ENCODE results near the gene DNAJC1. TPM values are rescaled to one million over a fixed set of nuclear protein-coding genes. Genes with fewer than 3 reads are reported as not detected.
A peak's percentile ranks its signal among the peaks of the same experiment; 100 is the strongest.
"Not testable (repeated sequence)": the region's sequence is repeated elsewhere in the genome, so short reads cannot be mapped to it uniquely, and the experiment has no call there.

DNAJC1 gene
- total and polyA plus RNA-seq, 4 experiments from 2014 or later, result 13.0 to 22.0 (median 15.8) TPM

GRCh38 chr10:21834574-21834973 is 169.0 kb downstream of the DNAJC1 start:
- H3K27me3 Mint-ChIP-seq; H3K27me3 ChIP-seq (ENCODE audit: insufficient read depth, low read length); intact Hi-C loops (cut with micrococcal nuclease); H3K27ac ChIP-seq (ENCODE audit: low read depth, low read length); H3K36me3 ChIP-seq (ENCODE audit: insufficient read depth, low read length); H3K4me1 Mint-ChIP-seq; H3K4me3 ChIP-seq (ENCODE audit: low read length in 2 of 2); H3K4me1 ChIP-seq (ENCODE audit: insufficient read depth, low read length); H3K27ac Mint-ChIP-seq; POLR2A ChIA-PET (ENCODE audit: partially characterized antibody); H3K4me3 Mint-ChIP-seq; H3K9me3 ChIP-seq (ENCODE audit: control insufficient read depth in 1 of 2, low read length in 2 of 2); DNase-seq: not testable (repeated sequence)
- Mint-ChIP-seq H3K9me3 (peaks cover 2 to 74% (median 66%) of the 10 kb centered on the region in 8 donors), H3K36me3 (peaks cover 52 to 65% of the 10 kb centered on the region in 2 donors)
- CTCF ChIA-PET (ENCODE audit: partially characterized antibody), result interaction anchor here (0.6 kb wide), 1 partner anchor 25 kb away, joined by 3 read pairs; no protein-coding TSS in a partner anchor

- no peak overlapping the region for H3K4me3 Mint-ChIP-seq
- no peak overlapping the region for H3K27ac ChIP-seq (ENCODE audit: low read depth, low read length)
- H3K36me3 Mint-ChIP-seq, result peaks cover 54 to 68% of the 10 kb centered on the region in 2 donors
- ChIA-PET CTCF (ENCODE audit: partially characterized antibody) (no interaction called here), POLR2A (ENCODE audit: partially characterized antibody) (no interaction called here)
- H3K4me1 Mint-ChIP-seq, result peaks cover 0 to 4% (median 2%) of the 10 kb centered on the region in 4 donors
- no peaks in the 10 kb centered on the region for H3K4me1 ChIP-seq (ENCODE audit: insufficient read depth, low read length)
- H3K36me3 ChIP-seq (ENCODE audit: insufficient read depth, low read length), result no peaks in the 10 kb centered on the region
- no peaks in the 10 kb centered on the region for H3K27me3 ChIP-seq (ENCODE audit: insufficient read depth, low read length)
- intact Hi-C loops (cut with micrococcal nuclease), result no loop called here
- H3K9me3 ChIP-seq (ENCODE audit: control insufficient read depth in 1 of 2, low read length in 2 of 2), result peaks cover 0 to 8% of the 10 kb centered on the region in 2 donors
- H3K9me3 Mint-ChIP-seq, result peaks cover 2 to 81% (median 68%) of the 10 kb centered on the region in 8 donors
- H3K4me3 ChIP-seq (ENCODE audit: low read length in 2 of 2), result no peak overlapping the region
- H3K27ac Mint-ChIP-seq, result no peak overlapping the region
- H3K27me3 Mint-ChIP-seq, result no peaks in the 10 kb centered on the region
- no peak for DNase-seq
These were observed 170.8 kb downstream of the DNAJC1 start for GRCh38 chr10:21832821-21833130.

GRCh38 chr10:21831986-21832820 is 171.3 kb downstream of the DNAJC1 start:
- Mint-ChIP-seq H3K4me3 (no peak overlapping the region), H3K9me3 (peaks cover 2 to 85% (median 74%) of the 10 kb centered on the region in 8 donors), H3K27me3 (no peaks in the 10 kb centered on the region), H3K36me3 (peaks cover 59 to 73% of the 10 kb centered on the region in 2 donors), H3K4me1 (peaks cover 0 to 4% (median 2%) of the 10 kb centered on the region in 4 donors), H3K27ac (no peak overlapping the region)
- intact Hi-C loops (cut with micrococcal nuclease), result no loop called here
- DNase-seq, result no peak
- Histone ChIP-seq H3K4me3 (ENCODE audit: low read length in 2 of 2) (no peak overlapping the region), H3K27me3 (ENCODE audit: insufficient read depth, low read length) (no peaks in the 10 kb centered on the region), H3K9me3 (ENCODE audit: control insufficient read depth in 1 of 2, low read length in 2 of 2) (peaks cover 3 to 10% of the 10 kb centered on the region in 2 donors), H3K36me3 (ENCODE audit: insufficient read depth, low read length) (no peaks in the 10 kb centered on the region), H3K4me1 (ENCODE audit: insufficient read depth, low read length) (no peaks in the 10 kb centered on the region), H3K27ac (ENCODE audit: low read depth, low read length) (no peak overlapping the region)
- ChIA-PET CTCF (ENCODE audit: partially characterized antibody) (no interaction called here), POLR2A (ENCODE audit: partially characterized antibody) (interaction anchor here (0.7 kb wide), 1 partner anchor 21 kb away, joined by 3 read pairs; no protein-coding TSS in a partner anchor)

GRCh38 chr10:21830037-21830436 is 173.5 kb downstream of the DNAJC1 start:
- Mint-ChIP-seq H3K4me3 (no peak overlapping the region), H3K27ac (no peak overlapping the region), H3K27me3 (no peaks in the 10 kb centered on the region), H3K4me1 (peaks cover 0 to 2% (median 0%) of the 10 kb centered on the region in 4 donors), H3K36me3 (peaks cover 61 to 76% of the 10 kb centered on the region in 2 donors), H3K9me3 (peaks cover 2 to 87% (median 75%) of the 10 kb centered on the region in 8 donors)
- no peak overlapping the region for H3K4me3 ChIP-seq (ENCODE audit: low read length in 2 of 2)
- ChIA-PET CTCF (ENCODE audit: partially characterized antibody) (no interaction called here), POLR2A (ENCODE audit: partially characterized antibody) (no interaction called here)
- no peak for DNase-seq
- peaks cover 6 to 15% of the 10 kb centered on the region in 2 donors for H3K9me3 ChIP-seq (ENCODE audit: control insufficient read depth in 1 of 2, low read length in 2 of 2)
- H3K27me3 ChIP-seq (ENCODE audit: insufficient read depth, low read length), result no peaks in the 10 kb centered on the region
- no peaks in the 10 kb centered on the region for H3K4me1 ChIP-seq (ENCODE audit: insufficient read depth, low read length)
- intact Hi-C loops (cut with micrococcal nuclease), result no loop called here
- H3K36me3 ChIP-seq (ENCODE audit: insufficient read depth, low read length), result no peaks in the 10 kb centered on the region
- H3K27ac ChIP-seq (ENCODE audit: low read depth, low read length), result no peak overlapping the region

- H3K27me3 Mint-ChIP-seq, result no peaks in the 10 kb centered on the region
- peaks cover 64 to 70% of the 10 kb centered on the region in 2 donors for H3K36me3 Mint-ChIP-seq
- H3K9me3 Mint-ChIP-seq, result peaks cover 5 to 72% (median 58%) of the 10 kb centered on the region in 8 donors
- ChIA-PET POLR2A (ENCODE audit: partially characterized antibody) (no interaction called here), CTCF (ENCODE audit: partially characterized antibody) (no interaction called here)
- Histone ChIP-seq H3K27me3 (ENCODE audit: insufficient read depth, low read length) (no peaks in the 10 kb centered on the region), H3K4me3 (ENCODE audit: low read length in 2 of 2) (no peak overlapping the region), H3K36me3 (ENCODE audit: insufficient read depth, low read length) (no peaks in the 10 kb centered on the region), H3K9me3 (ENCODE audit: control insufficient read depth in 1 of 2, low read length in 2 of 2) (peaks cover 6 to 15% of the 10 kb centered on the region in 2 donors), H3K27ac (ENCODE audit: low read depth, low read length) (no peak overlapping the region), H3K4me1 (ENCODE audit: insufficient read depth, low read length) (no peaks in the 10 kb centered on the region)
- intact Hi-C loops (cut with micrococcal nuclease), result no loop called here
- no peak overlapping the region for H3K4me3 Mint-ChIP-seq
- H3K27ac Mint-ChIP-seq, result no peak overlapping the region
- DNase-seq, result no peak
- H3K4me1 Mint-ChIP-seq, result peaks cover 0 to 2% (median 0%) of the 10 kb centered on the region in 4 donors
These were observed 176.2 kb downstream of the DNAJC1 start for GRCh38 chr10:21827308-21827707.

GRCh38 chr10:21826725-21827124 is 176.8 kb downstream of the DNAJC1 start:
- POLR2A ChIA-PET (ENCODE audit: partially characterized antibody), result interaction anchor here (0.6 kb wide), 1 partner anchor 1324 kb away, joined by 3 read pairs; no protein-coding TSS in a partner anchor
- no peak overlapping the region for H3K4me3 Mint-ChIP-seq
- CTCF ChIA-PET (ENCODE audit: partially characterized antibody), result no interaction called here
- H3K27ac Mint-ChIP-seq, result peak overlapping the region in 1 of 7 donors; percentile 50
- peaks cover 63 to 66% of the 10 kb centered on the region in 2 donors for H3K36me3 Mint-ChIP-seq
- no peaks in the 10 kb centered on the region for H3K36me3 ChIP-seq (ENCODE audit: insufficient read depth, low read length)
- H3K9me3 Mint-ChIP-seq, result peaks cover 5 to 69% (median 56%) of the 10 kb centered on the region in 8 donors
- H3K27ac ChIP-seq (ENCODE audit: low read depth, low read length), result no peak overlapping the region
- DNase-seq, result no peak
- no peak overlapping the region for H3K4me3 ChIP-seq (ENCODE audit: low read length in 2 of 2)
- intact Hi-C loops (cut with micrococcal nuclease), result no loop called here
- H3K27me3 ChIP-seq (ENCODE audit: insufficient read depth, low read length), result no peaks in the 10 kb centered on the region
- peaks cover 6 to 15% of the 10 kb centered on the region in 2 donors for H3K9me3 ChIP-seq (ENCODE audit: control insufficient read depth in 1 of 2, low read length in 2 of 2)
- no peaks in the 10 kb centered on the region for H3K4me1 Mint-ChIP-seq
- H3K4me1 ChIP-seq (ENCODE audit: insufficient read depth, low read length), result no peaks in the 10 kb centered on the region
- H3K27me3 Mint-ChIP-seq, result no peaks in the 10 kb centered on the region

GRCh38 chr10:21825345-21825744 is 178.2 kb downstream of the DNAJC1 start:
- peaks cover 58 to 59% of the 10 kb centered on the region in 2 donors for H3K36me3 Mint-ChIP-seq

More at GRCh38 chr10:21825345-21825744, 178.2 kb downstream of the DNAJC1 start:
- no peaks in the 10 kb centered on the region for H3K27me3 ChIP-seq (ENCODE audit: insufficient read depth, low read length)
- H3K27ac Mint-ChIP-seq, result no peak overlapping the region
- POLR2A ChIA-PET (ENCODE audit: partially characterized antibody), result no interaction called here
- H3K27me3 Mint-ChIP-seq, result no peaks in the 10 kb centered on the region
- no peaks in the 10 kb centered on the region for H3K36me3 ChIP-seq (ENCODE audit: insufficient read depth, low read length)
- H3K4me1 ChIP-seq (ENCODE audit: insufficient read depth, low read length), result no peaks in the 10 kb centered on the region
- no peak for DNase-seq
- H3K9me3 ChIP-seq (ENCODE audit: control insufficient read depth in 1 of 2, low read length in 2 of 2), result peaks cover 6 to 11% of the 10 kb centered on the region in 2 donors
- H3K4me3 ChIP-seq (ENCODE audit: low read length in 2 of 2), result no peak overlapping the region
- no peak overlapping the region for H3K4me3 Mint-ChIP-seq
- intact Hi-C loops (cut with micrococcal nuclease), result no loop called here
- no peaks in the 10 kb centered on the region for H3K4me1 Mint-ChIP-seq
- CTCF ChIA-PET (ENCODE audit: partially characterized antibody), result interaction anchor here (0.6 kb wide), 1 partner anchor 20 kb away, joined by 3 read pairs; no protein-coding TSS in a partner anchor
- peaks cover 3 to 57% (median 49%) of the 10 kb centered on the region in 8 donors for H3K9me3 Mint-ChIP-seq
- H3K27ac ChIP-seq (ENCODE audit: low read depth, low read length), result no peak overlapping the region
